ENCODE results near the gene DNAJC16. TPM values are rescaled to one million over a fixed set of nuclear protein-coding genes. Genes with fewer than 3 reads are reported as not detected.
A peak's percentile ranks its signal among the peaks of the same experiment; 100 is the strongest.
"Not testable (repeated sequence)": the region's sequence is repeated elsewhere in the genome, so short reads cannot be mapped to it uniquely, and the experiment has no call there.

The DNAJC16 gene
- polyA plus RNA-seq, 1 donor from 2014 or later, result 9.9 TPM

DNA sequence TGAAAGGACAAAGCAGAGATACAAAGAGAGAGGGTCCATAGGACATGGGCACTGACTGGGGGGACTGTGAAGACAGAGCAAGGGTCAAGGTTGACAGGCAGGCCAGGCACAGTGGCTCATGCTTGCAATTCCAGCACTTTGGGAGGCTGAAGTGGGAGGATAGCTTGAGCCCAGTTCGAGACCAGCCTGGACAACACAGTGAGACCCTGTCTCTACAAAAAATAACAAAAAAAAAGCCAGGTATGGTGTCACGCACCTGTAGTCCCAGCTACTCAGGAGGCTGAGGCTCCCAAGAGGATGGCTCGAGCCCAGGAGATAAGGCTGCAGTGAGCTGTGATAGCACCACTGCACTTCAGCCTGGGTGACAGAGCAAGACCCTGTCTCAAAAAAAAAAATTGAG is 7.0 kb upstream of the DNAJC16 start:
- Mint-ChIP-seq H3K36me3 (peaks cover 2% of the 10 kb centered on the region), H3K9me3 (no peaks in the 10 kb centered on the region), H3K4me3 (peak overlapping the region in 1 of 4 donors; percentile 9), H3K27me3 (no peaks in the 10 kb centered on the region), H3K27ac (no peak overlapping the region), H3K4me1 (peaks cover 25 to 33% (median 30%) of the 10 kb centered on the region in 3 donors)

DNA sequence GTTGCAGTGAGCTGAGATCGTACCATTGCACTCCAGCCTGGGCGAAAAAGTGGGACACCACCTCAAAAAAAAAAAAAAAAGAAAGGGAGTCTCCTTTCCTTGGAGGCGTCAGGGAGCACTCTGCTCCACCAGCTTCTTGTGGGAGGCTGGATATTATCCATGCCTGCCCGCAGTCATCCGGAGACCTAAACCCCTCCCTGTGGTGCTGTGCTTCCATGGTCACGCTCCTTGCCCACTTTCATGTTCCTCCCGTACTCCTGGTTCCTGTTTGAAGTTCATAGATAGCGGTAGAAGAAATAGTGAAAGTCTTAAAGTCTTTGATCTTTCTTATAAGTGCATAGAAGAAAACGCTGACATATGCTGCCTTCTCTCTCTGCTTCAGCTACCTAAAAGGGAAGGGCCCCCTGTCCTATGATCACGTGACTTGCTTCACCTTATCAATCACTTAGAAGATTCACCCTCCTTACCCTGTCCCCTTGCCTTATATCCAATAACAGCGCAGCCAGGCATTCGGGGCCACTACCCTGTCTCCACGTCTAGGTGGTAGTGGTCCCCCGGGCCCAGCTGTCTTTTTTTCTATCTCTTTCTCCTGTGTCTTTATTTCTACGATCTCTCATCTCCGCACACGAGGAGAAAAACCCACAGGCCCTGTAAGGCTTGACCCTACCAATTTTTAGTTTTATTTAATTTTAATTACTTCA is 5.3 kb upstream of the DNAJC16 start:
- Mint-ChIP-seq H3K27ac (peak overlapping the region in 1 of 3 donors; percentile 10), H3K4me1 (peaks cover 24 to 33% (median 25%) of the 10 kb centered on the region in 3 donors)
- H3K4me3 Mint-ChIP-seq, H3K36me3 Mint-ChIP-seq, H3K9me3 Mint-ChIP-seq, H3K27me3 Mint-ChIP-seq: not testable (repeated sequence)

DNA sequence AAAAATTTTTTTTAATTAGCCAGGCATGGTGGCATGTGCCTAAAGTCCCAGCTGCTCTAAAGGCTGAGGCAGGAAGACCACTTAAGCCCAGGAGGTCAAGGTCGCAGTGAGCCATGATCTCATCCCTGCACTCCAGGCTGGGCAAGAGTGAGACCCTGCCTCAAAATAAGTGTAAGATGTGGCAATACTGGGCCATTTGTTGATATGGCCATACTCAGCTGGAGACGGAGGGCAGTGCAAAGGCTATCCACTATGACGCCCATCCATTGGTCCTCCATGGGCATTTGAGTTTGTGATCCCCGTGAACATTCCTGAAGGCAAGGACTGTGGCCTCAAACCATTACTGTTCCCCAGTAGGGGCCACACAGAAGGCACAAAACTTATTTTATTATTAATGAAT is 4.1 kb upstream of the DNAJC16 start:
- Mint-ChIP-seq H3K9me3 (no peaks in the 10 kb centered on the region), H3K4me1 (peaks cover 22 to 30% (median 22%) of the 10 kb centered on the region in 3 donors), H3K36me3 (peaks cover 2% of the 10 kb centered on the region), H3K27ac (peak overlapping the region in 2 of 3 donors; percentile 87 to 100), H3K27me3 (no peaks in the 10 kb centered on the region), H3K4me3 (peak overlapping the region in 3 of 4 donors; percentile 25 to 77 (median 43))

DNA sequence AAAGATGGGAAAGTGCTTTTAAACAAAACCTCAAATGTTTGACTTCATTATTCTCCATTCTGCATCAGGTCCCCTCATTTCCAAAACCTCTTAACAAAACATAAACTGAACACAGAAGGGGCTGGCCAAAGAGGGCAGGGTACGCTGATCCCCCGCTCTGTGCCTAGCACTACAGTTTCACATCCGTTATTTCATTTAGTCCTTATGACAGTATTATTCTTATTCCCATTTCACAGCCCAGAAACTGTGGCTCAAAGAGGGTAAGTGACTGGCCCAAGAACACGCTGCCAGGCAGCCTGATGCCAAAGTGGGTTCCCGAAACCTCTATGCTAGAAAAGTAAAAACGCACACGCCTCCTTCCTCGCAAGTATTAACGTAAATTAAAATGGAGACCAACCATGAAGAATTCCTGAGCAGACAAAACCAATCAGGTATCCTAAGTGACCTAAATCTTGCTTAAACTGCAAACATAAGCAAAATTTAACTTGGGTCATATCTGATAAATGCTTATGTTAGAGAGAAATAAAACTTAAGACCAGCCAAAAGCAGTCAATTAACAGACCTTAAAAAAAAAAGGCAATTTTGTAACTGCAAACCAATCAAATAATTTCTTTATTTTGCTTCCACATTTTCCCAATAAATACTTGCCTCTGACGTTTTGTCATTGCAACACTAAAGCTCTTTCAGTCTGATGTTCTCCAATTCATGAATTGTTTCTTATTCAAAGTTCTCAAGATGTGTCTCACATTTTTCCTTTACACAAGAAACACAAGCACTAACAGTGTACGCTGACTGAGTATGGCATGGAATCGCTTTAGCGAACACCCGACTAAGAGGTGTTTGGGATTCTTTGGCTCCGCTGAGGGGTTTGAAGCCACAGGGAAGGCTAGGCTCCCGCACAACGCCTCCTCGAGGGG is 3.3 kb upstream of the DNAJC16 start:
- Mint-ChIP-seq H3K36me3 (peaks cover 2% of the 10 kb centered on the region), H3K27me3 (no peaks in the 10 kb centered on the region), H3K4me1 (peaks cover 20 to 35% (median 25%) of the 10 kb centered on the region in 3 donors), H3K4me3 (peak overlapping the region; percentile 77 to 99 (median 96)), H3K27ac (peak overlapping the region; percentile 87 to 100 (median 93)), H3K9me3 (no peaks in the 10 kb centered on the region)

DNA sequence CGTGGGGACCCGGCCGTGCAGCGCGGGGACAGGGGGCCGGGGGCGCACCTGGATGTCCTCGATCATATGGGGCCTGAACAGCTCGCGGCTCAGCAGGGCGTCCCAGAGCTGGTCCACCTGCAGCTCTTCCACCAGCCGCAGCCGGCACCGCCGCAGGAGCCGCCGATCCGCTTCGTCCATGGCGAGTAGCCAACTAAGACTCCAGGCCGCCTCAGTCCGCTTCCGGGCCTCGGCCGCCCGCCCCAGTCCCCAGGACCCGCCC is 2.7 kb upstream of the DNAJC16 start, which contains the start of gene CASP9:
TSS of gene CASP9 (minus strand) at position 195 of the 262 bp plus-strand sequence. CDS start at position 180, 15 bp downstream.
- H3K4me3 Mint-ChIP-seq, result peak within 1 kb of the TSS; percentile 77 to 99 (median 96)
- H3K36me3 Mint-ChIP-seq, result no peaks in the 10 kb centered on the region
- no peaks in the 10 kb centered on the region for H3K27me3 Mint-ChIP-seq
- H3K4me1 Mint-ChIP-seq, result peaks cover 18 to 36% (median 27%) of the 10 kb centered on the region in 3 donors
- H3K27ac Mint-ChIP-seq, result peak within 1 kb of the TSS; percentile 87 to 100 (median 100)
- H3K9me3 Mint-ChIP-seq, result no peaks in the 10 kb centered on the region

DNA sequence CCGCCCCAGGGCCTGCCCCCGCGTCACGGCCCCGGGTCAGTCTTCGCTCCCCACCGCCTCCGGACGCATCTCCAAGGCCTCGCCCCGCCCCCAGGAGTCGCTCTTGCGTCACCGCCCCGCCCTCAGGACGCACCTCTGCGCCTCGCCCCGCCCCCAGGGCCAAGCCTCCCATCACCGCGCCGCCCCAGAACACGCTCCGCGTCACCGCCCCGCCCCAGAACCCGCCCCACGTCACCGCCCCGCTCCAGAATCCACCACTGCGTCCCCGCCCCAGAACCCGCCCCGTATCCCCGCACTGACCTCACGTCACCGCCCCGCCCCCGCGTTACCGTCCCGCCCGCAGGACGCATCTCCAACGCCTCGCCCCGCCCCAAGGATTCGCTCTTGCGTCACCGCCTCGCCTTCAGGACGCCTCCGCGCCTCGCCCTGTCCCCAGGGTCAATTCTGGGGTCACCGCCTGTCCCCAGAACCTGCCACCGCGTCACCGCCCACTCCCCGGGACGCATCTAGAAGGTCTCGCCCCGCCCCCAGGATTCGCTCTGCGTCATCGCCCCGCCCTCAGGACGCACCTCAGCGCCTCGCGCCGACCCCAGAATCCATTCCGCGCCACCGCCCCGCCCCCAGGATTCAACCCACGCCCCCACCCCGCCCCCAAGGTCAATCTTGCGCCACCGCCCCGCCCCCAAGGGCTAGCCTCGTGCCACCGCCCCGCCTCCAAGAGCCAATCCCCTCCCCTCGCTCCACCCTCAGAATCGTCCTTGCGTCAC is 2.2 kb upstream of the DNAJC16 start:
- Mint-ChIP-seq H3K4me3 (peak overlapping the region; percentile 77 to 99 (median 96)), H3K9me3 (no peaks in the 10 kb centered on the region), H3K36me3 (no peaks in the 10 kb centered on the region), H3K27ac (peak overlapping the region; percentile 87 to 100 (median 100)), H3K4me1 (peaks cover 18 to 36% (median 27%) of the 10 kb centered on the region in 3 donors), H3K27me3 (no peaks in the 10 kb centered on the region)

DNA sequence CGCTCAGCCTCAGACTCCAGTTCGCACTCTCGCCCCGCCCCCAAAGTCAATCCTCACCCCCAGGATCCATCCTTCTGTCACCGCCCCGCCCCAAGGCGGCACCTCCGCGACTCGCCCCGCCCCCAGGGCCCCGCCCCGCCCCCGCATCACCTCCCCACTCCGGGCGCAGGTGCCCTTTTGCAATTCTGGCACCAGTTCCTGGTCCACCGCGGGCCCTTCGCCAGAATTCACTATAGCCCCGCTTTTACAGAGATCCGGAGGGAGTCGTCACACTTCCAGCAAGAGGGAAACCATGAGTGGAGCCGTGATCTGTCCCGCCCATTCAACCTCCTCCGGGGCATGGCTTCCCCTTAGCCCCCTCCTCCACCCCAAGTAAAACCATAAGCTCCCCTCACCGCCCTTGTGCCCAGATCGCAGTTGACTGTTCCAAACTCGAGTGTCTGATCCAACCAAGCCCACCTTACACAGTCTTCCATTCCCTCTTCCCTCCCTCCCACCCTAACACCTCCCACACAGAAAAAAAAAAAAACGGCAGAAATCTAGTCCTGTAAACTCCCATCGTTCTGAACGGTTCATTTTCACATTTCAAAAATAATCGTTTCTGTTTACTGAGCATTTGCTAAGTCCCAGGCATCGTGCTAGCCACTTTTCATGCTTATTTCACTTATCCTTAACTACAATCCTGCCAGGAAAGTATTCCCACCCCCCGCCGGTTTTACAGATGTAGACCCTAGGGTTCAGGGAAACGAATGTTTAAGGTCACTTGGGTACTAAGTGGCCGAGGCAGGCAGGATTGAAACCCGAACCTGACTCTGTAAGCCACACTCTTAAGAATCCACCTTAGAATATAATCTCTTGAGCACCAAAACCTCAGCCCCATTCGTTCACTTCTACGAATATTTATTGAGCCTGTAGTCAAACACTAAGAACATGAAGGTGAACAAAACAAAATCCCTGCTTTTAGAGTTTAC is 1.3 kb upstream of the DNAJC16 start:
- H3K9me3 Mint-ChIP-seq, result no peaks in the 10 kb centered on the region
- H3K36me3 Mint-ChIP-seq, result no peaks in the 10 kb centered on the region
- no peaks in the 10 kb centered on the region for H3K27me3 Mint-ChIP-seq
- peak overlapping the region; percentile 77 to 99 (median 96) for H3K4me3 Mint-ChIP-seq
- H3K27ac Mint-ChIP-seq, result peak overlapping the region; percentile 87 to 100 (median 100)
- H3K4me1 Mint-ChIP-seq, result peaks cover 18 to 36% (median 29%) of the 10 kb centered on the region in 3 donors

DNA sequence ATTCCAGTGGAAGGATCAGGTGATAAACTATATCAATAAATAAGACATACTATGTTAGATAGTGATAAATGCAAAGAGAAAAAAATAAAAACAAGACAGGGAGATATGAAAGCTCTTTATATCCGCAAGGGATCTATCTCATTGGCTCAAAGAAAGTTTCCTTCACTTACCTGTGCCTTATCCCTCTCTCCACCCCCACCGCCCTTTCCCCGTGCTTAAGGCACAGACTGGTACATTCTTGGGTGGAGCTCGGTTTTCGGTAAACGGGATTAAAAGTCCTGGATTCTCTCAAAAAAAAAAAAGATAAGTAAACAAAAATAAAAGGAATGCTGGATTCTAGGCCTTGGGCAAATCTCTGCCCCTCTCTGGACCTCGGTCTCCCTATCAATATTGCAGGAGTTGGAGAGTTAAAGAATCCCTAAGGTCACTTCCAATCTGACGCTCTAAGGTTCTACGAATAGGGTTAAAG is 593 bp upstream of the DNAJC16 start:
- no peaks in the 10 kb centered on the region for H3K27me3 Mint-ChIP-seq
- H3K4me3 Mint-ChIP-seq, result peak overlapping the region; percentile 77 to 99 (median 96)

DNA sequence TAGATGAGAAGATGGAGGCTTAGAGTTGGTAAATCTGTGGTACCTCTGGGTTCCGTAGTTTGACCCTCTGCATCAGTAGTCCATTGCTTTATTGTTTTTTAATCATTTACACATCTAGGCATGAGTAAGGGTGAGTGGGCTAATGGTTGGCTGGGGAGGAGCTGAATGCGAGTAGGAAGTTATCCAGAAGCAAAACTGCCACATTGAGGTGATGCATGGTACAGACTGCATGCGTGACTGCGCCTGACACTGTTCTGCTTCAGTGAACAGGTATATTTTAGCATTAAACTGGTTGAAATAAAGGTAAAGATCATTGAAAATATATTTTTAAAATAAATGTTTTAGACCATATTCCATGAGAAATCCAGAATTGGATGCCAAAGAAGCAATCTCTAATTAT is 4.4 kb downstream of the DNAJC16 start:
- no peaks in the 10 kb centered on the region for H3K36me3 Mint-ChIP-seq
- peak overlapping the region in 2 of 4 donors; percentile 19 to 21 for H3K4me3 Mint-ChIP-seq
- peak overlapping the region in 1 of 3 donors; percentile 3 for H3K27ac Mint-ChIP-seq
- H3K9me3 Mint-ChIP-seq, result no peaks in the 10 kb centered on the region
- peaks cover 19 to 26% (median 20%) of the 10 kb centered on the region in 3 donors for H3K4me1 Mint-ChIP-seq
- no peaks in the 10 kb centered on the region for H3K27me3 Mint-ChIP-seq

More for the DNA sequence above, 593 bp upstream of the DNAJC16 start:
- Mint-ChIP-seq H3K27ac (peak overlapping the region; percentile 87 to 100 (median 100)), H3K36me3 (no peaks in the 10 kb centered on the region), H3K9me3 (no peaks in the 10 kb centered on the region), H3K4me1 (peaks cover 18 to 38% (median 29%) of the 10 kb centered on the region in 3 donors)

DNA sequence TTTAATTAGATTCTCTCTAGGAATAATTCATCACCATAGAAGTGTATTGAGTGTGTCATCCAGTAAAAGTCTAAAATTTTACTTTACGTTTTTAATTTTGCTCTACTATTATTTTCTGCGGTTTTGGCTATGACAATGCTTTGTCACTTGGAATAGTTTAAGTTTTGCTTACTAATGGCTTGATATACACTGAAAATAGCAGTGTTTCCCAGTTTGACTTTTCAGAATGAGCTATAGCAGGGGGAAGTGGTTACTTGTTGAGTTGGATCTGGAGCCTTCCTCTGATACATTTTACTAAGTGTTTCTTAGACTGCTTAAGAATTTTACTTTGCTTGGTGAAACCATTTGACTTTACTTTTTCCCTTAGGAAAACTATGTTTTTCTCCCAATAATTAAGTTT is 5.0 kb downstream of the DNAJC16 start:
- H3K9me3 Mint-ChIP-seq, result no peaks in the 10 kb centered on the region
- H3K36me3 Mint-ChIP-seq, result no peaks in the 10 kb centered on the region
- H3K27me3 Mint-ChIP-seq, result no peaks in the 10 kb centered on the region
- peaks cover 14 to 23% (median 16%) of the 10 kb centered on the region in 3 donors for H3K4me1 Mint-ChIP-seq
- H3K27ac Mint-ChIP-seq, result no peak overlapping the region
- peak overlapping the region in 1 of 4 donors; percentile 21 for H3K4me3 Mint-ChIP-seq

DNA sequence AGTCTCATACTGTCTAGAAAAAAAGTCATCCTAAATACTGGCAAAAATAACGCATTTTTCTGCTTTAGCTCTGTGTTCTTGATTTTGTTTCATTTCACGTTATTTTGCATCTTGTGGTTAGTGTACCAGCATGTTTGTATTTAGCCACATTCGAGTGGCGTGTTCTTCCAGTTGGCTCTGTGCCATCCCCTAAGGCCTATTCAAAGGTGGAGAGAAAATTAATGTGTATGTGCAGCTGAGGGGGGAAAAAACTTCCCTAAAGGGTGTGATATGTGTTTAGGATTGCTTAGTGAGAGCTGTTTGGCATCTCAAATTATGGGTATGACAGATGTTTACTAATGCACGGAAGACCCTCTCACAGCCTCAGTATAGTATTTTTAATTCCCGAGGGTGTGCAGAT is 12.1 kb downstream of the DNAJC16 start:
- H3K36me3 Mint-ChIP-seq, result peaks cover 8% of the 10 kb centered on the region
- peaks cover 0 to 5% (median 2%) of the 10 kb centered on the region in 3 donors for H3K4me1 Mint-ChIP-seq
- no peaks in the 10 kb centered on the region for H3K9me3 Mint-ChIP-seq
- H3K4me3 Mint-ChIP-seq, result no peak overlapping the region
- no peak overlapping the region for H3K27ac Mint-ChIP-seq
- no peaks in the 10 kb centered on the region for H3K27me3 Mint-ChIP-seq

DNA sequence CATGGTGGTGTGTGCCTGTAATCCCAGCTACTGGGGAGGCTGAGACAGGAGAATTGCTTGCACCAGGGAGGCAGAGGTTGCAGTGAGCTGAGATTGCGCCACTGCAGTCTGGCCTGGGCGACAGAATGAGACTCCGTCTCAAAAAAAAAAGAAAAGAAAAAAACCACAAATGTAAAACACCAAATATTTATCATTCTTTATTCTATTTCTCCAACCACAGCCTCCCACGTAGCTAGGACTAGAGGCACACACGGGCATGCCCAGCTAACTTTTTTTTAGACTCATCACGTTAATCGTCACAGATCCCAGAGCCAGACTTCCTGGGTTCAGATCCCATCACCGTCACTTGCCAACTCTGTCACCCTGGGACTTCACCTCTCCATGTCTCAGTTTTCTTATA is 13.5 kb downstream of the DNAJC16 start:
- Mint-ChIP-seq H3K27ac (peak overlapping the region in 1 of 3 donors; percentile 22), H3K4me1 (peaks cover 0 to 5% (median 2%) of the 10 kb centered on the region in 3 donors), H3K9me3 (no peaks in the 10 kb centered on the region), H3K4me3 (no peak overlapping the region), H3K36me3 (peaks cover 8% of the 10 kb centered on the region), H3K27me3 (no peaks in the 10 kb centered on the region)

DNA sequence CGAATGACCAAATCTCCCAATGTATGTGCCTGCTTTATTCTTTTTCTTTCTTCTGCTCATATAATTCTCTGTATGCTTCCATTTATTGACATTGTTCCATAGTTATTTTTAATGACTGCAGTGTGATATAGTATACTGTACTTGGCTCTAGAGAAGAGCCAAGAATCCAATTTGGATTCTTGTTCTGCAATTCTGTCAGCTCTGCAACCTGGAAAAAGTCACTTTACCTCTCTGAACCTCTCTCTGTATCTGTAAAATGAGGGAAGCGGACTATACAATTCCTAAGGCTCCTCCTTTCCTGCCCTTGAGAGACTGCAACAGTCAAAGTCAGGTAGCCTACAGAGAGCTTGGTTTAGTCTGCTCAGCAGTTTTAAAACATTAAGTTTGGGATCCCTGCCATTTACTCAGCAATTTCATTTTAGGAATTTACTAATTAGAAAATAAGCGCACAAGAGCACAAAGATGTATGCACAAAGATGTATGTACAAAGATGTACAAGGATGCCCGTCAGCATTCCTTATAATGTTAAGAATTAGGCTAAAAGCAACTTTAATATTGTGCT is 14.7 kb downstream of the DNAJC16 start:
- Mint-ChIP-seq H3K27ac (peak overlapping the region in 1 of 3 donors; percentile 9), H3K36me3 (peaks cover 8% of the 10 kb centered on the region), H3K9me3 (no peaks in the 10 kb centered on the region), H3K27me3 (no peaks in the 10 kb centered on the region), H3K4me1 (peaks cover 0 to 5% (median 2%) of the 10 kb centered on the region in 3 donors), H3K4me3 (no peak overlapping the region)
